Keratinocyte (primary cell): Measurements from ENCODE around the gene PPARD.

Source experiments
- EZH2 ChIP-seq: IDR thresholded peaks from one replicate; pipeline ENCODE4 v1.6.1; 2012; ENCODE audit warnings: inconsistent platforms, mild to moderate bottlenecking, low read length, moderate library complexity
- TF ChIP-seq, protein P1 (sequence below), 3 experiments: IDR thresholded peaks in 1 of 3; conservative IDR thresholded peaks in 1 of 3; optimal IDR thresholded peaks in 1 of 3; 2 replicates in 2 of 3; 3 replicates in 1 of 3; pipeline versions ENCODE3 to v1.5.1; 2011; ENCODE audit warnings: low read length in 3 of 3, mild to moderate bottlenecking in 3 of 3, moderate library complexity in 2 of 3, control low read depth in 1 of 3, inconsistent platforms in 1 of 3; ENCODE audit not compliant: insufficient read depth in 2 of 3; ENCODE audit errors: extremely low read depth in 1 of 3

GRCh38 chr6:35360349-35361138 lies 18.2 kb downstream of the PPARD start:
- TF ChIP-seq EZH2 = no peak
- TF ChIP-seq, protein P1, sequence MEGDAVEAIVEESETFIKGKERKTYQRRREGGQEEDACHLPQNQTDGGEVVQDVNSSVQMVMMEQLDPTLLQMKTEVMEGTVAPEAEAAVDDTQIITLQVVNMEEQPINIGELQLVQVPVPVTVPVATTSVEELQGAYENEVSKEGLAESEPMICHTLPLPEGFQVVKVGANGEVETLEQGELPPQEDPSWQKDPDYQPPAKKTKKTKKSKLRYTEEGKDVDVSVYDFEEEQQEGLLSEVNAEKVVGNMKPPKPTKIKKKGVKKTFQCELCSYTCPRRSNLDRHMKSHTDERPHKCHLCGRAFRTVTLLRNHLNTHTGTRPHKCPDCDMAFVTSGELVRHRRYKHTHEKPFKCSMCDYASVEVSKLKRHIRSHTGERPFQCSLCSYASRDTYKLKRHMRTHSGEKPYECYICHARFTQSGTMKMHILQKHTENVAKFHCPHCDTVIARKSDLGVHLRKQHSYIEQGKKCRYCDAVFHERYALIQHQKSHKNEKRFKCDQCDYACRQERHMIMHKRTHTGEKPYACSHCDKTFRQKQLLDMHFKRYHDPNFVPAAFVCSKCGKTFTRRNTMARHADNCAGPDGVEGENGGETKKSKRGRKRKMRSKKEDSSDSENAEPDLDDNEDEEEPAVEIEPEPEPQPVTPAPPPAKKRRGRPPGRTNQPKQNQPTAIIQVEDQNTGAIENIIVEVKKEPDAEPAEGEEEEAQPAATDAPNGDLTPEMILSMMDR (optimal IDR thresholded peaks at IDR 0.05 in 1 of 3, IDR thresholded peaks at IDR 0.05 in 1 of 3, conservative IDR thresholded peaks at IDR 0.05 in 1 of 3; ENCODE audit: extremely low read depth in 1 of 3, insufficient read depth in 2 of 3, low read length in 3 of 3) = no peak
